ENCODE results near the gene PSG4. TPM values are rescaled to one million over a fixed set of nuclear protein-coding genes. Genes with fewer than 3 reads are reported as not detected.

The PSG4 gene
- total and polyA plus RNA-seq, 4 donors, result not detected

- no peak for DNase-seq (ENCODE audit: low spot score)
- no peak for TF ChIP-seq GABPA (IDR thresholded peaks at IDR 0.05 in 1 of 2, conservative IDR thresholded peaks at IDR 0.05 in 1 of 2)
- no peak for TF ChIP-seq MAX (IDR thresholded peaks at IDR 0.05)
- TF ChIP-seq FOXA2 (IDR thresholded peaks at IDR 0.05), result no peak
- WGBS, result 56% methylated on average over 1 of the region's 1 CpG
- no peak overlapping the region for H3K27ac ChIP-seq (ENCODE audit: low read depth in 1 of 2, low read length in 2 of 2)
- no peak overlapping the region for H3K4me3 ChIP-seq (ENCODE audit: low read depth in 1 of 3, low read length in 3 of 3)
- H3K9ac ChIP-seq (ENCODE audit: low read depth in 1 of 2, low read length in 2 of 2), result no peak overlapping the region
- no peaks in the 10 kb centered on the region for H3K27me3 ChIP-seq (ENCODE audit: control insufficient read depth in 4 of 4, insufficient read depth in 4 of 4, low read length in 3 of 4)
- H3K36me3 ChIP-seq (ENCODE audit: control insufficient read depth in 4 of 4, insufficient read depth in 3 of 4, low read depth in 1 of 4, low read length in 3 of 4), result no peaks in the 10 kb centered on the region
- no peaks in the 10 kb centered on the region for H3K9me3 ChIP-seq (ENCODE audit: control insufficient read depth in 4 of 4, low read length in 3 of 4)
- H3K4me1 ChIP-seq (ENCODE audit: control insufficient read depth in 4 of 4, insufficient read depth in 4 of 4, low read length in 3 of 4), result no peaks in the 10 kb centered on the region
Measured at GRCh38 chr19:43148233-43148632, 57.2 kb downstream of the PSG4 start.

Other genes starting within 250 kb of the PSG4 start
- not detected for gene PSG11, start 179.2 kb downstream of the PSG4 start, total RNA-seq
- gene PSG11, start 179.2 kb downstream of the PSG4 start, polyA plus RNA-seq, result not detected
- gene PSG2, start 122.9 kb downstream of the PSG4 start, total RNA-seq, result not detected
- gene PSG2, start 122.9 kb downstream of the PSG4 start, polyA plus RNA-seq, result not detected
- not detected for gene PSG5, start 19.1 kb downstream of the PSG4 start, total RNA-seq
- not detected for gene PSG5, start 19.1 kb downstream of the PSG4 start, polyA plus RNA-seq
- not detected for gene PSG9, start 63.9 kb upstream of the PSG4 start, total RNA-seq
- gene PSG9, start 63.9 kb upstream of the PSG4 start, polyA plus RNA-seq, result not detected
- gene CD177, start 148.0 kb upstream of the PSG4 start, total RNA-seq, result 10 to 100 TPM in 1 of 2 donors, 1 to 10 TPM in 1; 8.2 to 33.4 TPM
- under 1 TPM; 0.38 to 0.68 TPM for gene CD177, start 148.0 kb upstream of the PSG4 start, polyA plus RNA-seq
- not detected for gene TEX101, start 209.3 kb upstream of the PSG4 start, total RNA-seq
- not detected for gene TEX101, start 209.3 kb upstream of the PSG4 start, polyA plus RNA-seq

All from liver (tissue), 9 donors.